ENCODE data around the gene KATNBL1. TPM values are rescaled to one million over a fixed set of nuclear protein-coding genes. Genes with fewer than 3 reads are reported as not detected.

KATNBL1 gene
- total RNA-seq, 2 donors from 2014 or later = 45.8 to 50.3 TPM

GRCh38 chr15:34223904-34224596 is 14.2 kb upstream of the KATNBL1 start:
- ATAC-seq = peak; percentile 13
- TF ChIP-seq POLR2A (IDR thresholded peaks at IDR 0.05) (no peak), CTCF (IDR thresholded peaks at IDR 0.05) (peak in 1 of 7 experiments; percentile 5)
- Histone ChIP-seq H3K27me3 (no peaks in the 10 kb centered on the region), H3K4me3 (peak overlapping the region; percentile 87 to 99), H3K4me1 (peaks cover 23% of the 10 kb centered on the region), H3K36me3 (replicated peaks in 1 of 2; ENCODE audit: insufficient read depth in 1 of 2, low read depth in 2 of 2) (peaks cover 1 to 2% of the 10 kb centered on the region in 2 donors), H3K9me3 (no peaks in the 10 kb centered on the region), H3K27ac (peak overlapping the region; percentile 81 to 92 (median 84))
- 31 to 35% methylated on average over 24 of the region's 24 CpGs for WGBS, 2 donors
- DNase-seq = peak in 1 of 4 donors; percentile 16
- intact Hi-C loops (cut with DNase I) = loop anchor here (10.0 kb wide), 1 partner anchor 111 kb away; the partner anchor contains the start of gene SLC12A6

DNA sequence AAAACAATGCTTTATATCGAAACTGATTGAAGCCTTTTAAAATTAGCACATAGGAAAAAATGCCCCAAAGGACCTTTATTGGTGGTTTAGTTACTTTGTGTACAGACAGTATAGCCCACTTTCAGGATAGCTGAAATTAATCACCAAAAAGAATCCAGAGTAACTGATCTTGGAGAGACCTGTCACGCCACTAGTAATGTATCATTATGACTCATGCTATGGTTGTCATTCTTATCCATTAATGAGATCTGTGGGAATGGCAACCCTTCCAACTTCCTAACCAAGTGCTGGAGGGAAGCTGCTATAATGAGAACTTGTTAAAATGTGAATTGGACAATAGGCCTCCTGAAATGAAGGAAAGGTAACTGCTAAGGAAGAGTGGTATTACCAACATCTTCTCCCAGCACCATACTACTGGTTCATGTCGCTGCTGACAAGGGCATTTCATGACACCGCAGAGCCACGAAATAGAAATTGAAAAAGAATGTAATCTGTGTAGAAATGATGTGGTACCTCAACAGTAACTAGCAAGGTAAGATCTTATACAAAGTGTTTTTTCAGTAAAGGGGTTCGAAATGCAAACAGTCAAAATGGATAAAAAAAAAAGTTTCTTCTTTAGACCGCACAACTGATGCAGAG is 7.8 kb upstream of the KATNBL1 start:
- TF ChIP-seq CTCF (IDR thresholded peaks at IDR 0.05) = no peak
- no peak for TF ChIP-seq POLR2A (IDR thresholded peaks at IDR 0.05)

GRCh38 chr15:34216527-34217270 is 6.8 kb upstream of the KATNBL1 start:
- no peak for ATAC-seq
- TF ChIP-seq CTCF (IDR thresholded peaks at IDR 0.05) (no peak), POLR2A (IDR thresholded peaks at IDR 0.05) (no peak)
- intact Hi-C loops (cut with DNase I) = loop anchor here (10.0 kb wide), 1 partner anchor 112 kb away; the partner anchor contains the start of genes EMC7 and PGBD4

More for the DNA sequence above, 7.8 kb upstream of the KATNBL1 start:
- Histone ChIP-seq H3K27ac (no peak overlapping the region), H3K9me3 (no peaks in the 10 kb centered on the region), H3K36me3 (replicated peaks in 1 of 2; ENCODE audit: insufficient read depth in 1 of 2, low read depth in 2 of 2) (no peaks in the 10 kb centered on the region), H3K4me1 (no peaks in the 10 kb centered on the region), H3K4me3 (no peak overlapping the region), H3K27me3 (no peaks in the 10 kb centered on the region)
- ATAC-seq (no peak), DNase-seq (no peak)
- 70 to 76% methylated on average over 7 of the region's 7 CpGs for WGBS, 2 donors
- intact Hi-C loops (cut with DNase I) = loop anchor here (10.0 kb wide), 1 partner anchor 113 kb away; the partner anchor contains the start of genes EMC7 and PGBD4

GRCh38 chr15:34214135-34214534 is 4.2 kb upstream of the KATNBL1 start:
- no peaks in the 10 kb centered on the region for H3K36me3 ChIP-seq (replicated peaks in 1 of 2; ENCODE audit: insufficient read depth in 1 of 2, low read depth in 2 of 2)
- H3K4me3 ChIP-seq = no peak overlapping the region
- ATAC-seq (no peak), DNase-seq (no peak)
- intact Hi-C loops (cut with DNase I) = loop anchor here (5.0 to 10.0 kb wide), 2 partner anchors 109 to 152 kb away; partner anchors contain the start of genes EMC7 and PGBD4
- no peaks in the 10 kb centered on the region for H3K9me3 ChIP-seq
- no peak for TF ChIP-seq POLR2A (IDR thresholded peaks at IDR 0.05)
- TF ChIP-seq CTCF (IDR thresholded peaks at IDR 0.05) = no peak
- WGBS, 2 donors = 49 to 63% methylated on average over 3 of the region's 3 CpGs
- no peak overlapping the region for H3K27ac ChIP-seq
- H3K4me1 ChIP-seq = peaks cover 5% of the 10 kb centered on the region
- H3K27me3 ChIP-seq = no peaks in the 10 kb centered on the region

More at GRCh38 chr15:34216527-34217270, 6.8 kb upstream of the KATNBL1 start:
- Histone ChIP-seq H3K36me3 (replicated peaks in 1 of 2; ENCODE audit: insufficient read depth in 1 of 2, low read depth in 2 of 2) (no peaks in the 10 kb centered on the region), H3K27ac (no peak overlapping the region), H3K4me3 (no peak overlapping the region), H3K9me3 (no peaks in the 10 kb centered on the region), H3K27me3 (no peaks in the 10 kb centered on the region), H3K4me1 (no peaks in the 10 kb centered on the region)
- no peak for DNase-seq
